SH-SY5Y (cell line): ENCODE results near the gene DEAF1.

ENCODE experiments used
- GATA2 ChIP-seq: IDR thresholded peaks from 2 replicates; pipeline ENCODE4 v1.6.1; 2011; ENCODE audit warnings: mild to moderate bottlenecking, low read depth, low read length
- GATA3 ChIP-seq: IDR thresholded peaks from 2 replicates; pipeline ENCODE4 v1.6.1; 2011; ENCODE audit warnings: low read depth, mild to moderate bottlenecking, low read length, moderate library complexity

DNA sequence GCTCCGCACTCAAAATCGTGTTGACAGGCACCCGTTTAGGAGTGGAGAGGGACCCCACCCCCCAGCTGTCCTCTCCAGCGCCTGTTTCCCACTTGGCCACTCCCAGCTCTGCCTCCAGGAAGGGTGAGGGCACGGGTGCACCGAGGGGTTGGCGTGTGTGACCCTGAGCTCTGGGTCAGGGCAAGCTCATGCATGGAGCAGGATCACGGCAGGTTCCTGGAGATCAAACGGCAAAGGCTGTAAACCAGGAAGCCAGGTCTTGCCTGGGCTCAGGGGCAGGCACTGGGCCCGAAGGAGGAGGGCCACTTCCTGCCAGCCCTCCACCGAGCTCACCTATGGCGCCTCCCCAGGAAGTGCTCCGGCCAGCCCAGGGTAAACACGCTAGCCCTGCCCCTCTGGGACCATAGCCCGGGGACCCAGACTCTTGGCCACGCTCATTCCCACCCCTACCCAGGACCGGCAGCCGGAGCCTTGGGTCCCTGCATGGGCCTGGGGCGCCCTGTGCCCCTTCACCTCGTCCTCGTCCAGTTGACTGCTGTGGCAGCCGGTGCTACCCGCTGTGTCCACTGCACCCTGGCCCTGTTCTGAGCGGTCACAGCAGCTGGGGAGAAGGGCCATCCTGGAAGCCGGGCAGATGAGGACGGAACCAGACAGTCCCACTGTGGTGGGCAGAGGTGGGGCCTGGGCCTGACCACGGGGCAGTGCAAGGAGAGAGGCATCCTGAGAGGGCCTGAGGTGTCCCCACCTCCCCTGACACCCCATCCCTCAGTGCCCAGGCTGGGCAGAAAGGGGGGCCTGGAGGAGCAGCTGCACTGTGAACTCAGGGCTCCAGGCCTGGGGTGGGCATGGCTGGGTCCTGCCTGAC, 10.0 kb upstream of the DEAF1 start:
- no peak for TF ChIP-seq GATA2
- TF ChIP-seq GATA3: no peak
